ENCODE data around the gene FARS2.

- TF ChIP-seq, protein P1, sequence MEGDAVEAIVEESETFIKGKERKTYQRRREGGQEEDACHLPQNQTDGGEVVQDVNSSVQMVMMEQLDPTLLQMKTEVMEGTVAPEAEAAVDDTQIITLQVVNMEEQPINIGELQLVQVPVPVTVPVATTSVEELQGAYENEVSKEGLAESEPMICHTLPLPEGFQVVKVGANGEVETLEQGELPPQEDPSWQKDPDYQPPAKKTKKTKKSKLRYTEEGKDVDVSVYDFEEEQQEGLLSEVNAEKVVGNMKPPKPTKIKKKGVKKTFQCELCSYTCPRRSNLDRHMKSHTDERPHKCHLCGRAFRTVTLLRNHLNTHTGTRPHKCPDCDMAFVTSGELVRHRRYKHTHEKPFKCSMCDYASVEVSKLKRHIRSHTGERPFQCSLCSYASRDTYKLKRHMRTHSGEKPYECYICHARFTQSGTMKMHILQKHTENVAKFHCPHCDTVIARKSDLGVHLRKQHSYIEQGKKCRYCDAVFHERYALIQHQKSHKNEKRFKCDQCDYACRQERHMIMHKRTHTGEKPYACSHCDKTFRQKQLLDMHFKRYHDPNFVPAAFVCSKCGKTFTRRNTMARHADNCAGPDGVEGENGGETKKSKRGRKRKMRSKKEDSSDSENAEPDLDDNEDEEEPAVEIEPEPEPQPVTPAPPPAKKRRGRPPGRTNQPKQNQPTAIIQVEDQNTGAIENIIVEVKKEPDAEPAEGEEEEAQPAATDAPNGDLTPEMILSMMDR (IDR thresholded peaks at IDR 0.05) = no peak
- no peak for TF ChIP-seq POLR2A (IDR thresholded peaks at IDR 0.05)
- TF ChIP-seq POLR2AphosphoS5 (IDR thresholded peaks at IDR 0.05) = no peak
These were observed 251.1 kb downstream of the FARS2 start for GRCh38 chr6:5512422-5512821.
